Measurements from ENCODE around the gene C1QTNF1.

C1QTNF1 gene

DNA sequence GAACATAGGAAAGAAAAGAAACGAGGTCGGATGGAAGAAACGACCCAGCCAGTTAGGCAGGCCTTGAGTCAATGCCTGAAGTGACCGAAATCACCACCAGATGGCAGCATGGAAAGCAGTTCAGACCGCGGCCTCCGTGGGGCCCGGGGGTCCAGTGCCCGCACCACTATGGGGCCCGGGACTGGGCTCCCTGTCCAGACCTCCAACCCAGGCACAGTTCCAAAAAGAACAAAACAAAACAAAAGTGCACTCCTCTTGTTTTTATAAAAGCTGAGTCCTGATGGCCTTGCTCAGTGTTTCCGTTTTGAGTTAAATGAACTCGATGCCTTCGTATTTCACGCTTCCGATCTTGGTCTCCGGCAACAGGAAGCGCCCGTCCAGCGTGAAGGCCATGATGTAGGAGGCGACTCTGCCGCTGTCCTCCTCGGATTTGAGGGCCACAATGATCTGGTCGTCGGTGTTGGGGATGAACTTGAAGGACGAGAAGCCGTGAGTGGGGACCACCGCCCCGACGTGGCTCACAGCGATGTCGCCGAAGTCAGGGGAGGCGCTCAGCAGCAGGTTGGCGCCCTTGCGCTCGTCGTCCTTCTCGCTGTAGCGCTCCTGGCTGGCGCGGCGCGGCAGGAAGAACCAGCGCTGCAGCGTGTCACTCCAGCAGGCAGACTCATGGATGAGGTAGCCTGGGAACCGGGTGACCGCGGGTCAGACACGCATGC, 30.6 kb upstream of the C1QTNF1 start:
- peak; percentile 76 for DNase-seq

DNA sequence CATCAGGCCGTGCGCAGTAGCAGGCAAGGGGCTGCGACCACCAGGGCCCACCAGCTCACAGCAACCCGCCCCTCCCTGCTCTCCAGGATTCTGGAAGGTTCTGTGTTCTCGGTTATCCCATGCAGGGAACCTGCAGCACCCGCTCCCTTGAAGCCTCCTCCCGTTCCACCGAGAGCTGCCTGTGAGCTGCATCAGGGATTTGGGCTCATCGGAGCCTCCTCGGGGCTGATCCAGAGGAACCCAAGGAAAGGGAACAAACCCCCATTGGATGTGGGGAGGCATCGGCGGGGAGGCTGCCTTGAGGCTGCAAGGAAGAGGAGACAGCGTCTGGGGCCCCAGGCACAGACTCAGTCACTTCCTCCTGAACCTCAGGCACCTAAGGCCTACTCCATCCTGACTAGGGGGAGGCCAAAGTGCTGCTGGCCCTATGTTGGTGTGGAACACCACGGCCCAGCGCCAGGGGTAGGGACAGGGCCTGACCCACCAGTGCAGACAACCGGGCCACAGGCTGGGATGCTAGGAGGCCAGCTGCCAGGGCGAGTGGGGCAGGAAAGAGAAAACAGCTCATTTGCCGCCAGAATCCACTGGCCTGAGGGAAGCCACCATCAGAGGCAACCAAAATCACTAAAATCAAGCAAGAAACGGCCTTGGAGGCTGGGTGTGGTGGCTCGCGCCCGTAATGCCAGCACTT, 29.8 kb upstream of the C1QTNF1 start:
- DNase-seq: no peak

DNA sequence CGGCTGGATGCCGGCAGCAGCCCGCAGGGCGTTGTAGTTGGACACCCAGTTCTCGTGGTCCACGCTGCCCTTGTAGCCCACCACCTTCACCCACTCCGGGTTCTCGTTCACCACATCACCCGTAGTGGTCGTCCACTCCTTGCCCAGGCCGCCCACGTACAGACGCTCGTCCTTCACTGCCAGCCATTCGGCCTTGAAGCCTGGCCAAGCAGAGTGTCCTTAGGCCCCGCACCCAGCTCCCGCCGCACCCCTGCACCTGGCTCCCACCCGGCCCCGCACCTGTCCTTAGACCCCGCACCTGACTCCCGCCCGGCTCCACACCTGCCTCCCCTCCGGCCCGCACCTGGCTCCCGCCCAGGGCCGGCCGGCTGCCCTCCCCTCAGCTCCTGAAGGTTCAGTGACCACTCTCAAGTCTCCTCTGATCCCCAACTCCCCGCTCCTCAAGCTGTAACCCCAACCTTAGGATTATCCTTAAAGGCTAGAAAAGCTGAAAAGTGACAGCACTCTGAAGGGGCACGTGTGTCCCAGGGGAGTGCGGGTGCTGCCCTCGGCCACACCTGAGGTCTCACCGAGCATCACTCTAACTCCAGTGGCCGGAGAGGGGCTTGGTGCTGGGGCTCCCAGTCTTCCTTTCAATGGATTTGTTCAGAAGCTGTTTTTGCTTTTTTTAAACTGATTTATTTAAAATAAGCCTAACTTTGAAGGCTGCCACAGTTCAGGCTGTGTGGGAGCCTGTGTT, 28.8 kb upstream of the C1QTNF1 start:
- DNase-seq: no peak

DNA sequence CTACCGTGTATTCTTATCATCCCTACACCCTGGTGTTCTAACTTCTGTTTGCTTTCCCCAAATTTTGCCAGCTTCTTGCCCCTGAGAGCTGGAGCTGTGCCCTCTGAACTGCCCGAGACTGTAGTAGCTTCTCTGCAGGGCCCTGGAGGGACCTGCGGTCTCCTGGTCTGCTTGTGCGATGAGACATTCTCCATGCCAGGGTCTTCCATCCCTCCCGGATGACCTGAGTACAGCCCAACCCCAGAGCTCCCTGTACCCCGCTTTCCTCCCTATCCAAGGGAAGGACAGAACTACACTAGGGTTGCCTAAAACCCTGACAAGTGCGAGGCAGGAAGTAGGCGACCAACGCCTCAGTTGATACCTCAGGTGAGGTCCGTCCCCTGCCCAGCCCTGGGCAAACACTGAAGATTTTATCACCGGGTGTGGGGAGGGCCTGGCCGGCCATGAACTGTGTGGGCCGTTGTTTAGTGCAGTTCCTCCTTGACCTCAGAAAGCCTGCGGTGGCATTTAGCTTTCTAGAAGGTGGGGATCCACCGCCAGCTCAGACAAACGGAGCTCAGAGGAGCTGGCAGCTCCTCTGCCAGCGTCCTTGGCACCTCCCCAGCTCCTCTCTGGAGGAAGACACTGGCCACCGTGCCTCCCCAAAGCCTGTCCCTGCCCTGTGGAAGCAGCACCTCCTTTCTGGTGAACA, 28.1 kb upstream of the C1QTNF1 start:
- no peak for DNase-seq

DNA sequence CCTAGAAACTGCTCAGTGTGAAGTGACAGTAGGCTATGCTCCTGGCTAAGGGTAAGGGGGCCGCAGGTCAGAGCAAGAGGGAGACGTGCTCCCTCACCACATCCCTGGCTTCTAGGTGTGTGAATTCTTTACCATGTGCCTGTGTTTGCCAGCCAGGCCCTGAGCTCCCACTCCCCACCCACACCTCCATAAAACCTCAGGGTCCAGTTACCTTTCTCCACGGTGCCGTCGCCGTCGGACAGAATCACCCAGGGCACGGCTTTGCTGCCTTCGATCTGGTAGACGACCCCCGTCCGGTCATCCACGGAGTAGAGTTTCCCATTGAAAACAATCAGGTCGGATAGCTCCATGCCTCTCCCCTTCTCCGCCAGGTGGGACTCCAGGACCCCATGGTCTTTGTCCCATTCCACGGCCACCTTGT, 27.2 kb upstream of the C1QTNF1 start:
- DNase-seq: no peak

DNA sequence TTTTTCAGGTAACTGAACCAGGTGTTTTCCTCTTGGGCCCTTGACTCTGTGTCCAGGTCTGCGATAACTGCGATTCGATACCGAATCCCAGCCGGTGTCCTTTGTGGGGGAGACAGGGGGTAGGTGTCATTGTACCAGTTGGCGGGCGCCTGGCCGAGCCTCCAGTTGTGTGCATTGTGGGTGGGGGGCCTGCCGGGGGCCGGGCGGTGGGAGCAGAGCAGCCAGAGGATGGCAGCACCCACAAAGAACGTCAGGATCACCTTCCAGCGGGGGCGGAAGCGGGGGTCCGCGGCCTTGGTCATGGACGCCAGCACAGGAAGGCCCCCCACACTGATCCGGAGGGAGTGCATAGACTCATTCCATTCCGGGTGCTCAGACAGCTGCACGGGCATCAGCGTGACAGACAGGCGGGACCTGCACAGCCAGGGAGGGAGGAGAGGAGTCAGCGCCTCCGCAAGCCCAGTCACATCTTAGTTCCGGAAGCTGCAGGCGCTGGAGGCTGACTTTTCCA, 26.7 kb upstream of the C1QTNF1 start:
- DNase-seq: no peak

DNA sequence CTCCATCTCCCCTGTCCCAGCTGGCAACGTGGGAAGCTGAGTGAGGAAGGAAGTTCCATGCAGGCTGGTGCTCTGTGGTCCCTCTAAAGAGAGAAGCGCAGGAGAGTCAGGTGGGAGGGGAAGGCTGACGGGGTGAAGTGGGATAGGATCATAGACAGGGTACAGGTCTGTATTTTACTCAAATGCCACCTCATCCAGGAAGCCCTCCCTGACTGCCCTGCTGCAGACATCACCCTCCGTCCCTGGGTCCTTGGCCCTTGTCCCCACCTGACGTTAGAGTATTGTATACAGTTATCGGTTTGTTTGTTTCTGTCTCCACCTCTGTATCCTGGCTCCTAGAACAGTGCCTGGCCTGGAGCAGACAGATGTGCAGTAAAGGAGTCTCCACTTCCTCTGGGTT, 26.1 kb upstream of the C1QTNF1 start:
- DNase-seq: no peak

DNA sequence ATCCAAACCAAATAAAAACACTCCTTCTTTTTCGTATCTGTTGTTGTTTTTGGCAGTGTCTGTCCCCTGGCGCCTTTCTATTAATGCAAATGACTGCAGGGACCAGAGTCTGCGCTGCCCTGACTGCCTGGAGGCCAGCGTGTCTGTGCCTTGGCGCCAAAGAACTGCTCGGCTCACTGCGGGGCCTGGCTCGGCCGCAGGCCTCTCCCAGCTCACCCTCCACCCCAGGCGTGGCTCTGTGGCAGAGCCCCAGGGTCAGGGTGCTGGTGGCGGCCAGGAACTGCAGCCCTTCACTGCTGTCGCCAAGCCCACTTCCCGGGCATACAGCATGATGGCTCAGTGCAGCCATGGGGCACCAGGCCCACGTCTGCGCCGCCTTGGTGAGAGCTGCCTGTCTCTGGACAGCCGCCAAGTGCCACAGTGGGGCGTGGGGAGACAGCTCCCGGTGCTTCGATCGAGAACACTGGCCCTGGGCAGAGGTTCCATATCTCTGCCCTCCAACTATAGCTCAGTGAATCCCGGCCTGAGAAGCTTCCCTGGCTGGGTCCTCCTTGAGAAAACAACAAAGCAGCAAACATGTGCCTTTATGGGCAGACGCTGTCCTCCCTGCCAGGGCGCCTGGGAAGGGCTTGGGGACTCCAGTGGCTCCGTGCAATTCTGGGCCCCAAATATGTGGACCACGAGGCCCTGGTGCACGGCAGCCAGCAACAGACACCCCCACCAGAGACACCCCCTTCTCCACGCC, 25.5 kb upstream of the C1QTNF1 start:
- DNase-seq: no peak

DNA sequence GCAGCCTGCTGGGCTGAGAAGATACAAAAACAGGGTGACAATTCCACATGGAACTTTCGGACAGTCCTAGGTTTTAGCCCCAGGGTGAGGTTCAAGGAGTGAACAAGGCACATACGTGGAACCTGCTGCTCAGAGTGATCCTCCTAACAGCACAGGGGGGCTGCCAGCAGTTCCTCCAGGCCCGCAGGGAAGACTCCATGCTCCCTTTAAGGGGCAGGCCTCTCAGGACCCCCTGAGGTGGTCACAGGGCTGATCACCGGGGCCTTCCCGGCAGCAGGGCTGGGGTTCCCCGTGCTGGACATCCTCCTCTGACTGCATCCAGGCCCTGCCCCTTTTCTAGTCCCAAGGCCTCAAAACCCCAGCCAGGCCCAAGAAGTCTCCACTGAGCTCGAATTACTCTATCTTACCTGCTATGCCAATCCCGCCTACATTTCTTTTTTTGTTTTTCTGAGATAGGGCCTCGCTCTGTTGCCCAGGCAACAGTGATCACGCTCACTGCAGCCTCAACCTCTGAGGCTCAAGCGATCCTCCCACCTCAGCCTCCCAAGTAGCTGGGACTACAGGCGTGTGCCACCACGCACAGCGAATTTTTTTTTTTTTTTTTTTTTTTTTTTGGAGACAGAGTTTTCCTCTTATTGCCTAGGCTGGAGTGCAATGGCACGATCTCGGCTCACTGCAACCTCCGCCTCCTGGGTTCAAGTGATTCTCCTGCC, 24.8 kb upstream of the C1QTNF1 start:
- DNase-seq: no peak

DNA sequence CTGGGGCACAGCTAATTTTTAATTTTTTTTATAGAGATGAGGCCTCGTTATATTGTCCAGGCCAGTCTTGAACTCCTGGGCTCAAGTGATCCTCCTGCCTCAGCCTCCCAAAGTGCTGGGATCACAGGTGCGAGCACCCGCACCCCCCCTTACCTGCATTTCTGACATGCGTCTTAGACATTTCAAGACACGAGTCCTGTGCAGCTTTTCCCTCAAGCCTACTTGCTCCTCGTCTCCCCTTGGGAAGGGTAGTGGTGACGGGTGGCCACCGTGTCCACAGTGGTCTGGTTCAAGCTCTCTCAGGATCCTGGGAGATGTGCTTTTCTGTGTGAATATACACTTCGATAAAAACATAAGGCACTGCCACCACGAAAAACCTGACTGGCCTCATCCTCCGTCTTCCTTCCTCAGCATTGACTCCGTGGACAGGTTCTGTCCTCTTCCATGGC, 24.0 kb upstream of the C1QTNF1 start:
- DNase-seq: no peak

DNA sequence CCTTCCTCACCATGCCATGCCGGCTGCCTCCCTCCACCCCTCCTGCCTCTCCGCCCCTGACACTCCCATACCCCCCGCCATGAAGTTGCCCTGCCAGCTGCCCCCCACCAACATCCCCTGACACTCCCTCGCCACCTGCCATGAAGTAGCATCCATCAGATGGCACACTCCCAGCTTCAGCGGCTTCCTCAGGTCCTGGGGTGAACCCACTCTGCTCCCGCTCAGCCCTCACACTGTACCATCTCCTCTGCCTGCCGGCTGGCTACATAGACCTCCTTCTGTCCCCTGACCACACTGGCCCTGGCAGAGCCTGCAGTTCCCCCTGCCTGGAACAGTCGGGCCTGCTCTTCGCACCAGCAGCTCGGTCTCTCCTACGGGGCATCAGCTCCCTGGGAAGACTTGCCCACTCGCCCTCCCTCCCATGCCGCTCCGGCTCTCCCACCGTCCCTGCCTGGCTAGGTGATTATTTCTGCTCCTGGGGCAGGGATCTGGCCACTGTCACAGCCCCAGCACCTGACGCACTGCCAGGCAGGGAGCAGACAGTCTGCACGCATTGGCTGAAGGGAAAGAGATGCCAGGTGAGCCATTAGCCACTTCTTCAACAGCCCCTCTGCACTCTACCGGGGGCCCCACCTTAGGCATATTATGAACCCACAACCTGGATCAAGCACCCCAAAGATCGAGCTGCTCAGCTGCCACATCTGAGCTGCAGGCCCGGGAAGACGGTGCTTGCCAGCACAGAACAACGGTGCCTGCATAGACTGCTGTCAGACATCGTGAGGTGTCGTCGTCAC, 23.4 kb upstream of the C1QTNF1 start:
- DNase-seq: no peak

DNA sequence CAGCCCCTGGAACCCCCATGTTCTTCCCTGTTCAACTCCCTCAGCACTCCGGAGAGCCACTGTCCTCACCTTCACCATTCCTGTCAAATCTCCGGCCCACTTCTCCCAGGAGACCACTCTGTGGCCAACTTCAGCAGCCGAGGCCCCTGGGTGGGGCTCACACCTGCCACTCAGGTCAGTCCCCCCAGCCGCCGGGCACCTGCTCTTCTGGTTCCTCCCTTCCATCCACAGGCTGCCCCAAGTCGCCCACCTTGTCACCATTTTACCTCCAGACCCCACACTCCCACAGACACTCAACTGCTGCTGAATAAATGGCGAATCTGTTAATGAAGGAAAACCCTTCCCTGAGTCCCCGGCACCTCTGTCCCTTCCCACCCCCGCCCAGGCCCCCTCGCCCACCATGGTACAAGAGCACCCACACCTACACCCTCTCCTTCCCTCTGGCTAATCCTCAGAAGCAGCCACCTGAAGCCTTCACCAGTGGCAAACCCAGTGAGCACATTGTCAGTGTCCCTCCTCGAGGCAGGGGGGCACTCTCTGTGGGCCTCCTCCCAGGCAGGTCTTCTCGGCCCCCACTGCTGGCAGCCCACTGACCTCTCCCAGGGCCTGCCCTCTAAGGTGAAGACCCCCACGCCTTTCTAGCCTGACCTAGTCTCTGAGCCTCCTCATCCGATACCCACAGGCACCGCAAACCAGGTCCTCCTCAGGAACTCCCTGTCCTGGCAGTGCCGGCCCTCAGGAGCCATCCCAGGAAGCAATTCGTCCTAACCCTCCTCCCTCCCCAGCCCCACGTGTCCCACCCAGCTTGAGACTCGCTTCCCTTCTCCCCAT, 22.6 kb upstream of the C1QTNF1 start:
- no peak for DNase-seq

DNA sequence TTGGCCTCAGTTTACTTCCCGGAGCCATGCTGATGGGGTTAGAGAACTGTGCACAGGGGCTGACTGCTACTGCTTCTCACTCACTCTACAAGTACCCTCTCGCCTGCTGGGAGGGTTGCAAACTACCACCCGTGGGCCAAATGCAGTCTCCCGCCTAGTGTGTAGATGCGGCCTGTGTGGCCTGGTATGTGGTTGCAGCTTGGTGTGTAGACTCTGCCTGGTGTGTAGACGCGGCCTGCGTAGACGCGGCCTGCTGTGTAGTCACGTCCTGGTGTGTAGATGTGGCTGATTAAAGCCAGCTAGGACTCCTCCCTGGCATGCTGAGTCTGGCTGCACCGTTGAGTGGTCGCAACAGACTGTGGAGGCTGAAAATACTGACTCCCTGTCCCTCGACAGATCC, 21.7 kb upstream of the C1QTNF1 start:
- DNase-seq: no peak

DNA sequence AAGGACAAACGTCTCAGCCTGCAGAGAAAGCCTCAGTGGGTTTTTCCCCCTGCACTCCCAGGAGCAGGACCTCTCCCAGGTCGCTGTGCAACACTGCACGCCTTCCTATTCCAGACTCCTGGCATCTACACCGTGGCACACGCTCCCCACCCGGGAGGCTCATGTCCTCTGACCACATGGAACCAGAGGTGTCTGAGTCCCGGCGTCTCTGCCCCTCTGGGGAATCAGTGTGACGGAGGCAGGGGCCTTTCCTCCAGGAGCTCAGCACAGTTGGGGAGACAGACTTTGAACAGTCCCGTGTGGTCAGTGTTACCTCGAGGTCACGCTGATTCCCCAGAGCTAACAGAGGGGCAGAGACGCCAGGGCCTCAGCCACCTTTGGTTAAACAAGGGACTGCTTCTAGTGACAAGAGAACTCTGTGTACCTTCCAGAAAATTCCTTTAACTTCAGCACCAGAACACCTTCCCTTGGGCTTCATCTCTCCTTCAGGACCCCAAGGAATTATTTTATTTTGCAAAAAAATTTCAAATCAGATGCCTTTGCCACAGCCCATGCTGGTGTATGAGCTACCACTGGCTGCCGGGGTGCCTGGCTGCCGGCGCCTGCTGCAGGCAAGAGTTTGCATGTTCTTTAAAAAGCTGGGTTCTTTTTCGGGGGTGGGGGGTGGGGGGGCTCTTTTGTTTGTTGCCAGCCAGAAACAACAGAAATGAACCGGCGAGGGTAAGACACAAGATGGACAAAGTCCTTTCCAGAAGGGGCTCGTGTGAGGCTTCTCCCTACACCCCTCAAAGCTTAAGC, 21.0 kb upstream of the C1QTNF1 start:
- DNase-seq: no peak

DNA sequence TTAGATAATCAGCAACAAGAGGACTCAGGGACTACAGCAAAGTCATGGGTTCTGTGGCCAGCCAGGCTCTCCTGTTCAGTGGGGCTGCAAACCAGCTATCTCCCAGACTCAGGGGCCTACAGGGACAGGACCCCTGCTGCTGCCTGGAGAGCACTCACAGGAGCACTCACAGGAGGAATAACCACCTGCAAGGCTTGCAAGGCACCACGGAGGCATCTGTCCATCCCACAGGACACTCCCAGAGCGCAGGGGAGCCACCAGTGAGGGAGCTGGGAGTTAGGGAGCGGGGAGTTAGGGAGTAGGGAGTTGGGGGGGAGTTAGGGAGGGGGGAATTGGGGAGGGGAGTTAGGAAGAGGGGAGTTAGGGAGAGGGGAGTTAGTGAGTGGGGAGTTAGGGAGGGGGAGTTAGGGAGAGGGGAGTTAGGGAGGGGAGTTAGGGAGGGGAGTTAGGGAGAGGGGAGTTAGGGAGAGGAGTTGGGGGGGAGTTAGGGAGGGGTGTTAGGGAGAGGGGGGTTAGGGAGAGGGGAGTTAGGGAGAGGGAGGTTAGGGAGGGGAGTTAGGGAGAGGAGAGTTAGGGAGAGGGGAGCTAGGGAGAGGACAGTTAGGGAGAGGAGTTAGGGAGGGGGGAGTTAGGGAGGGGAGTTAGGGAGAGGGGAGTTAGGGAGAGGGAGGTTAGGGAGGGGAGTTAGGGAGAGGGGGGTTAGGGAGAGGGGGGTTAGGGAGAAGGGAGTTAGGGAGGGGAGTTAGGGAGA, 20.1 kb upstream of the C1QTNF1 start:
- no peak for DNase-seq

DNA sequence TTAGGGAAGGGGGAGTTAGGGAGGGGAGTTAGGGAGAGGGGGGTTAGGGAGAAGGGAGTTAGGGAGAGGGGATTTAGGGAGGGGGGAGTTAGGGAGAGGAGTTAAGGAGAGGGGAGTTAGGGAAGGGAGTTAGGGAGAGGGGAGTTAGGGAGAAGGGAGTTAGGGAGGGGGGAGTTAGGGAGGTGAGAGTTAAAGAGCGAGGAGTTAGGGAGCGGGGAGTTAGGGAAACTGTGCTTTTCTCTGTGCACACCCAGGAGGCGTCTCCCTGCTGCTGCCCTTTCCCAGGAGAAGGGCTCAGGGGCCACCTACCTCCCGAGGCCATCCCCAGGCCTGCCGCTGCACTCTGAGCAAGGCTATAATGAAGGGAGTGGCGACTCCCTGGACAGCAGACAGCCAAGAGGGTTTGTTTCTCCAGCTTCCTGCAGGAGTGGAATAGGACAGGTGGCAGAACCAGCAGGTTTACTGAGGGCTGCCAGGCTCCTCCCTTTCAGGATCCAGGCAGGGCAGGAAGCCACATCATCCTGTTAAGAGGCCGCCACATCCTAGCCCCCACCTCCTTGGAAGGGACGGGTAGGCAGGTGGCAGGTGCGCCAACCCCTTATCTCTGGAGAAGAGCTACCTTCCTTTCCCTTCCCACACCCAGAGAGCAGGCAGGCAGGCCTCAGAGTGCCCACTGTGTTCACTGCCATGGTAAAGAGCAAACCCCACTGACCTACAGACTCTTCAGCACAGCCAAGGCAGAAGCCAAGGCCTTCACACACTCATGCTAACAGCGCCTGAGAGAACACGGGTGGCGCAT, 18.7 kb upstream of the C1QTNF1 start:
- DNase-seq: no peak

DNA sequence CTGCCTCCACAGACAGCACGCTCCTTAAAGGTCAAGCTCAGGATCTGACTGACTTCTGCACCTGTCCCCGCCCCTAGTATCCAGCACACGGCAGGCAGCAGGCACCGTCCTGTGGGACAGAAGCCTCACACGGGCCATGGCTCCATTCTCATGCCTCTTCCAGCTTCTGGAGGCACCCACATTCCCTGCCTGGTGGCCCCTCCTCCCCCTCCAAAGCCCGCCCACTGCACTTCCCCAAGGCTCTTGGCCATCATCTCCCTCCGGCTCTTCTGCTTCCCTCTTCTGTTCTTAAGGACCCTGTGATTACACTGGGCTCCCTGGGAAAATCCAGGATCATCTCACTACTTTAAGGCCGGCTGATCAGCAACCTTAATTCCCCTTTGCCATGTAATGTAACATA, 17.9 kb upstream of the C1QTNF1 start:
- no peak for DNase-seq

Data from hematopoietic multipotent progenitor cell treated with erythropoietin and hydrocortisone succinate and interleukin-3 and kit ligand, for 4 days (in vitro differentiated cells).